ENCODE data around the gene TBC1D5.
"Not testable (repeated sequence)": the region's sequence is repeated elsewhere in the genome, so short reads cannot be mapped to it uniquely, and the experiment has no call there.

Gene TBC1D5

DNA sequence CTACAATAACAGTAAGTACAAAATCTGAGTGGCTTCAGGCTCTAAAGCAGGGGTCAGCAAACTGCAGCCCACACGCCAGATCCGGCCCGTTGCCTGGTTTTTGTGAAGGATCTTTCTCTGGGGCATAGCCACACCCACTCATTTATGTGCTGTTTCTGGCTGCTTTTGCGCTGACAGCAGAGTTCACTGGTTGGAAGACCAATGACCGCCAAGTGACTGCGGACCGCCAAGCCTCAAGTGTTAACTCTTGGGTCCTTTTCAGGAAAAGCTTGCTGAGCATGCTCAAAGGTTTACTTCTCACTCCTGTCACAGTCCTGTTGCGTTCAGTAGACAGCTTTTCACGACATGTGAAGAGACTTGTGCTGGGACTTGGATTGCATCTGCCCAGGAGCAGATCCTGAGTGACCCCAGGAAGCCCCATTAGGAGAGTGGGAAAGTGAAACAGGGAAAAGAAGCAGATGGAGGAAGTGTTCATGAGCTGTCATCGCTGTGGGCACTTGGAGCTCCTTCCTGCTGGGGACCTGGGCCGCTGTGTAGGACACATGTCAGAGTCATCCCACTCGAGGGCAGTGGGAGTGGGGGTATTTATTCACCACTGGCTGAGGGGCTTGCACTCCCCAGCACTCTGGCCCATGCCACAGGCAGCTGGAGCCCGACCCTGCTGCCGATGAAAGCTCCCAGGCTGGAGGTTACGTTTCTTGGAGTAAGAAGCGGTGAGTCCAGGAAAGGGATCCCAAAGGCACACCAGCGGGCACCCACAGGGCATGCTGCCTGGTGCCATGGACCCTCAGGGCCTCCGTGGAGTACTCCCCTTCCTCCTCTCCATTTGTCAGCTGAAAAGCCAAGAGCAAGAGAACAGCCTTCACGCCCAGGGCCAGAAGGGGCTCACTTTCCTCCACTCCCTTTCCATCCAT, 608.5 kb downstream of the TBC1D5 start:
- Histone ChIP-seq H3K27me3 (no peaks in the 10 kb centered on the region), H3K27ac (no peak overlapping the region), H3K4me3 (no peak overlapping the region), H3K4me1 (peaks cover 0 to 3% (median 0%) of the 10 kb centered on the region in 4 donors), H3K9me3 (no peaks in the 10 kb centered on the region), H3K36me3 (no peaks in the 10 kb centered on the region)
- intact Hi-C loops (cut with DNase I; ENCODE audit: low total_unique reads): no loop called here
- DNase-seq: no peak
- TF ChIP-seq, protein P1, sequence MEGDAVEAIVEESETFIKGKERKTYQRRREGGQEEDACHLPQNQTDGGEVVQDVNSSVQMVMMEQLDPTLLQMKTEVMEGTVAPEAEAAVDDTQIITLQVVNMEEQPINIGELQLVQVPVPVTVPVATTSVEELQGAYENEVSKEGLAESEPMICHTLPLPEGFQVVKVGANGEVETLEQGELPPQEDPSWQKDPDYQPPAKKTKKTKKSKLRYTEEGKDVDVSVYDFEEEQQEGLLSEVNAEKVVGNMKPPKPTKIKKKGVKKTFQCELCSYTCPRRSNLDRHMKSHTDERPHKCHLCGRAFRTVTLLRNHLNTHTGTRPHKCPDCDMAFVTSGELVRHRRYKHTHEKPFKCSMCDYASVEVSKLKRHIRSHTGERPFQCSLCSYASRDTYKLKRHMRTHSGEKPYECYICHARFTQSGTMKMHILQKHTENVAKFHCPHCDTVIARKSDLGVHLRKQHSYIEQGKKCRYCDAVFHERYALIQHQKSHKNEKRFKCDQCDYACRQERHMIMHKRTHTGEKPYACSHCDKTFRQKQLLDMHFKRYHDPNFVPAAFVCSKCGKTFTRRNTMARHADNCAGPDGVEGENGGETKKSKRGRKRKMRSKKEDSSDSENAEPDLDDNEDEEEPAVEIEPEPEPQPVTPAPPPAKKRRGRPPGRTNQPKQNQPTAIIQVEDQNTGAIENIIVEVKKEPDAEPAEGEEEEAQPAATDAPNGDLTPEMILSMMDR (IDR thresholded peaks at IDR 0.05): no peak

DNA sequence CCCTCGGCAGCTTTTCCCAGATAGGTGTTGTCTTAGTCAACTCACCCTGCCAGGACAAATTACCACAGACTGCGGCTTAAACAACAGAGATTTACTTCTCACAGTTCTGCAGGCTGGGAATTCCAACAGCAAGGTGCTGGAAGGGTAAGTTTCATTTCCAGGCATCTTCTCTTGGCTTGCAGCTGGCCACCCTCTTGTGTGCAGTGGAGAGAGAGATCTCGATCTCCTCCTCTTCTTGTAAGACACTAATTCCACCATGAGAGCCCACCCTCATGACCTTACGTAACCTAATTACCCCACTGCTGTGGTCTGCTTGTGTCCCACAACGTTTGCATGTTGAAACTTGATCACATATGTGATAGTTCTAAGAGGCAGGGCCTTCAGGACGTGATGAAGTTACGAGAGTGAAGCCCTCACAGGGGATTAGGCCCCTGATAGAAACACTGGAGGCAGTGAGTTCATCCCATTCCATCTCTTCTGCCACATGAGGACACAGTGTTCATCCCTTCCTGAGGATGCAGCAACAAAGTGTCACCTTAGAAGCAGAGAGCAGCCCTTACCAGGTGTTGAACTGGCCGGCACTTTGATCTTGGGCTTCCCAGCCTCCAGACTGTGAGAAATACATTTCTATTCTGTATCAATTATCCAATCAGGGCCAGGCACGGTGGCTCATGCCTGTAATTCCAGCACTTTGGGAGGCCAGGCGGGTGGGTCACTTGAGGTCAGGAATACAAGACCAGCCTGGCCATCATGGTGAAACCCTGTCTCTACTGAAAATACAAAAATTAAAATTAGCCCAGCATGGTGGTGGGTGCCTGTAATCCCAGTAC, 609.9 kb downstream of the TBC1D5 start:
- no peaks in the 10 kb centered on the region for H3K36me3 ChIP-seq
- peaks cover 0 to 3% (median 0%) of the 10 kb centered on the region in 4 donors for H3K4me1 ChIP-seq
- TF ChIP-seq, protein P1 (IDR thresholded peaks at IDR 0.05): no peak
- intact Hi-C loops (cut with DNase I; ENCODE audit: low total_unique reads): no loop called here
- H3K4me3 ChIP-seq: no peak overlapping the region
- DNase-seq: no peak
- H3K9me3 ChIP-seq: no peaks in the 10 kb centered on the region
- H3K27me3 ChIP-seq: no peaks in the 10 kb centered on the region
- H3K27ac ChIP-seq: no peak overlapping the region

DNA sequence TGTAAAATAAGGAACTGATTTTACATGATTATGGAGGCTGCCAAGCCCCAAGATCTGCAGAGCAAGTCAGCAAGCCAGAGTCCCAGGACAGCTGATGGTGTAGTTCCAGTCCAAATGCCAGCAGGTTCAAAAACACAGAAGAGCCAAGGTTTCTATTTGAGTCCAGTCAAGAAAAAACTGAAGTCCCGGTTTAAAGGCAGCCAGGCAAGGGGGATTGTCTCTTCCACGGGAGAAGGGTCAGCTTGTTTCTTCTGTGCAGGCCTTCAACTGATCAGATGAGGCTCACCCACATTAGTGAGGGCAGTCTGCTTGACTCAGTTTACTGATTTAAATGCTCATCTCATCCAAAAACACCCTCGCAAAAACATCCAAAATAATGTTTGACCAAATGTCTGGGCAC, 611.5 kb downstream of the TBC1D5 start:
- TF ChIP-seq, protein P1 (IDR thresholded peaks at IDR 0.05): no peak
- Histone ChIP-seq H3K36me3 (no peaks in the 10 kb centered on the region), H3K9me3 (no peaks in the 10 kb centered on the region), H3K4me3 (no peak overlapping the region), H3K27ac (no peak overlapping the region), H3K27me3 (no peaks in the 10 kb centered on the region), H3K4me1 (no peaks in the 10 kb centered on the region)
- intact Hi-C loops (cut with DNase I; ENCODE audit: low total_unique reads): no loop called here
- DNase-seq: no peak

DNA sequence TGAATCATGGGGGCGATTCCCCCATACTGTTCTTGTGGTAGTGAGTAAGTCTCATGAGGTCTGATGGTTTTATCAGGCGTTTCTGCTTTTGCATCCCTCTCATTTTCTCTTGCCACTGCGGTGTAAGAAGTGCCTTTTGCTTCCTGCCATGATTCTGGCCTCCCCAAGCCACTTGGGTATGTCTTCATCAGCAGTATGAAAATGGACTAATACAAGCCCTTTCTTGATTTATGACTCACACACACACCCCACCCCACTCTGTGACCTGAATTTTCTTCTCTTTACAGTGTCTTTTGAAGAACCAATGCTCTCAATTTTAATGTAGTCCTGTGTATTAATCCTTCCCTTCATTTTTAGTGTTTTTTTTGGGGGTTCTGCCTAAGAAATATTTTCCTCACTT, 612.9 kb downstream of the TBC1D5 start:
- no peak overlapping the region for H3K27ac ChIP-seq
- no peaks in the 10 kb centered on the region for H3K4me1 ChIP-seq
- H3K27me3 ChIP-seq: no peaks in the 10 kb centered on the region
- no peaks in the 10 kb centered on the region for H3K9me3 ChIP-seq
- intact Hi-C loops (cut with DNase I; ENCODE audit: low total_unique reads): no loop called here
- H3K4me3 ChIP-seq: no peak overlapping the region
- no peak for DNase-seq
- no peaks in the 10 kb centered on the region for H3K36me3 ChIP-seq
- TF ChIP-seq, protein P1 (IDR thresholded peaks at IDR 0.05): no peak

DNA sequence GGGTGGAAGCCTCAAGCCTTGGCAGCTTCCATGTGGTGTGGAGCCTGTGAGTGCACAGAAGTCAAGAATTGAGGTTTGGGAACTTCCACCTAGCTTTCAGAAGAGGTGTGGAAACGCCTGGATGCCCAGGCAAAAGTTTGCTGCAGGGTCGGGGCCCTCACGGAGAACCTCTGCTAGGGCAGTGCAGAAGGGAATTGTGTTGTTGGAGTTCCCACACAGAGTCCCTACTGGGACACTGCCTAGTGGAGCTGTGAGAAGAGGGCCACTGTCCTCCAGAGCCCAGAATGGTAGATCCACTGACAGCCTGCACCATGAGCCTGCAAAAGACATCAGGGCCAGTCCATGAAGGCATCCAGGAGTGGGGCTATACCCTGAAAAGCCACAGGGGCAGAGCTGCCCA, 613.8 kb downstream of the TBC1D5 start:
- intact Hi-C loops (cut with DNase I; ENCODE audit: low total_unique reads); H3K4me1 ChIP-seq; DNase-seq; H3K36me3 ChIP-seq; H3K4me3 ChIP-seq; H3K9me3 ChIP-seq; H3K27ac ChIP-seq; H3K27me3 ChIP-seq: not testable (repeated sequence)
